ENCODE measurements around the gene CYP2F1.

DNA sequence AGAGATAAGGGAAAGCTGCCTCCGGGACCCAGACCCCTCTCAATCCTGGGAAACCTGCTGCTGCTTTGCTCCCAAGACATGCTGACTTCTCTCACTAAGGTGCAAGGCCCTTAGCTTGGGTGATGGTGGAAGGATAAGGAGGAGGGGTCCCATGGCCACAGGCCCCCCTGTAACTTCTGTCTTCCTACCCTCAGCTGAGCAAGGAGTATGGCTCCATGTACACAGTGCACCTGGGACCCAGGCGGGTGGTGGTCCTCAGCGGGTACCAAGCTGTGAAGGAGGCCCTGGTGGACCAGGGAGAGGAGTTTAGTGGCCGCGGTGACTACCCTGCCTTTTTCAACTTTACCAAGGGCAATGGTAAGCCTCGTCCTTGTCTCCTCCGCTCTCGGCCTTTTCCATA lies 2.0 kb downstream of the CYP2F1 start:
- TF ChIP-seq CTCF (IDR thresholded peaks at IDR 0.05) (no peak), POLR2A (IDR thresholded peaks at IDR 0.05) (no peak)
